ENCODE data around the gene HAAO. TPM values are rescaled to one million over a fixed set of nuclear protein-coding genes. Genes with fewer than 3 reads are reported as not detected.

Gene HAAO
- total RNA-seq, 1 donor from 2014 or later = 4.9 TPM

GRCh38 chr2:42829671-42830440 is 37.5 kb upstream of the HAAO start:
- peaks cover 2% of the 10 kb centered on the region for H3K9me3 Mint-ChIP-seq
- H3K4me1 Mint-ChIP-seq = peaks cover 13% of the 10 kb centered on the region
- TF ChIP-seq CTCF (conservative IDR thresholded peaks at IDR 0.05) = no peak
- H3K27ac Mint-ChIP-seq (ENCODE audit: unreplicated experiment) = no peak overlapping the region
- DNase-seq (ENCODE audit: low read depth, low spot score) = no peak
- peaks cover 2% of the 10 kb centered on the region for H3K27me3 Mint-ChIP-seq (ENCODE audit: low read depth)
- no peak overlapping the region for H3K4me3 Mint-ChIP-seq
- no peaks in the 10 kb centered on the region for H3K36me3 Mint-ChIP-seq (ENCODE audit: low read depth)

GRCh38 chr2:42828487-42829425 is 36.4 kb upstream of the HAAO start:
- peak; percentile 95 for TF ChIP-seq CTCF (conservative IDR thresholded peaks at IDR 0.05)
- H3K36me3 Mint-ChIP-seq (ENCODE audit: low read depth) = no peaks in the 10 kb centered on the region
- DNase-seq (ENCODE audit: low read depth, low spot score) = peak; percentile 68
- H3K27ac Mint-ChIP-seq (ENCODE audit: unreplicated experiment) = no peak overlapping the region
- H3K4me1 Mint-ChIP-seq = peaks cover 13% of the 10 kb centered on the region
- peaks cover 2% of the 10 kb centered on the region for H3K27me3 Mint-ChIP-seq (ENCODE audit: low read depth)
- peaks cover 2% of the 10 kb centered on the region for H3K9me3 Mint-ChIP-seq
- H3K4me3 Mint-ChIP-seq = no peak overlapping the region

- H3K27me3 Mint-ChIP-seq (ENCODE audit: low read depth) = peaks cover 2% of the 10 kb centered on the region
- no peak overlapping the region for H3K27ac Mint-ChIP-seq (ENCODE audit: unreplicated experiment)
- H3K36me3 Mint-ChIP-seq (ENCODE audit: low read depth) = no peaks in the 10 kb centered on the region
- peak; percentile 97 for DNase-seq (ENCODE audit: low read depth, low spot score)
- peak overlapping the region; percentile 36 for H3K4me3 Mint-ChIP-seq
- TF ChIP-seq CTCF (conservative IDR thresholded peaks at IDR 0.05) = peak; percentile 96
- peaks cover 2% of the 10 kb centered on the region for H3K9me3 Mint-ChIP-seq
- peaks cover 13% of the 10 kb centered on the region for H3K4me1 Mint-ChIP-seq
These were observed 35.5 kb upstream of the HAAO start for GRCh38 chr2:42827647-42828486.

GRCh38 chr2:42826231-42826630 is 33.8 kb upstream of the HAAO start:
- Mint-ChIP-seq H3K27me3 (ENCODE audit: low read depth) (peaks cover 2% of the 10 kb centered on the region), H3K36me3 (ENCODE audit: low read depth) (no peaks in the 10 kb centered on the region), H3K27ac (ENCODE audit: unreplicated experiment) (no peak overlapping the region), H3K4me3 (no peak overlapping the region), H3K9me3 (no peaks in the 10 kb centered on the region), H3K4me1 (peaks cover 13% of the 10 kb centered on the region)
- DNase-seq (ENCODE audit: low read depth, low spot score) = no peak
- no peak for TF ChIP-seq CTCF (conservative IDR thresholded peaks at IDR 0.05)

- Mint-ChIP-seq H3K4me1 (peaks cover 13% of the 10 kb centered on the region), H3K4me3 (no peak overlapping the region), H3K27me3 (ENCODE audit: low read depth) (peaks cover 2% of the 10 kb centered on the region), H3K36me3 (ENCODE audit: low read depth) (no peaks in the 10 kb centered on the region), H3K27ac (ENCODE audit: unreplicated experiment) (no peak overlapping the region), H3K9me3 (peaks cover 2% of the 10 kb centered on the region)
- TF ChIP-seq CTCF (conservative IDR thresholded peaks at IDR 0.05) = no peak
- DNase-seq (ENCODE audit: low read depth, low spot score) = no peak
These were observed 32.0 kb upstream of the HAAO start for GRCh38 chr2:42824454-42824807.

Measured in neural crest cell (in vitro differentiated cells).